GM12872 (cell line): ENCODE data around the gene CMTR2.
A peak's percentile ranks its signal among the peaks of the same experiment; 100 is the strongest.

ENCODE experiments used
- CTCF ChIP-seq: IDR thresholded peaks from 3 replicates; pipeline ENCODE4 v1.5.1; 2011; ENCODE audit warnings: low read depth, mild to moderate bottlenecking, low read length, moderate library complexity; ENCODE audit not compliant: insufficient read depth

CMTR2 gene

GRCh38 chr16:71315269-71315668 is 26.1 kb upstream of the CMTR2 start:
- TF ChIP-seq CTCF = no peak

- peak; percentile 84 for TF ChIP-seq CTCF
Observed at GRCh38 chr16:71311553-71312158, 22.5 kb upstream of the CMTR2 start.

- TF ChIP-seq CTCF = no peak
Observed at GRCh38 chr16:71303938-71304337, 14.7 kb upstream of the CMTR2 start.

GRCh38 chr16:71297341-71297634 is 8.1 kb upstream of the CMTR2 start:
- no peak for TF ChIP-seq CTCF

GRCh38 chr16:71296584-71297340 is 7.6 kb upstream of the CMTR2 start:
- no peak for TF ChIP-seq CTCF

GRCh38 chr16:71295950-71296349 is 6.7 kb upstream of the CMTR2 start:
- no peak for TF ChIP-seq CTCF

DNA sequence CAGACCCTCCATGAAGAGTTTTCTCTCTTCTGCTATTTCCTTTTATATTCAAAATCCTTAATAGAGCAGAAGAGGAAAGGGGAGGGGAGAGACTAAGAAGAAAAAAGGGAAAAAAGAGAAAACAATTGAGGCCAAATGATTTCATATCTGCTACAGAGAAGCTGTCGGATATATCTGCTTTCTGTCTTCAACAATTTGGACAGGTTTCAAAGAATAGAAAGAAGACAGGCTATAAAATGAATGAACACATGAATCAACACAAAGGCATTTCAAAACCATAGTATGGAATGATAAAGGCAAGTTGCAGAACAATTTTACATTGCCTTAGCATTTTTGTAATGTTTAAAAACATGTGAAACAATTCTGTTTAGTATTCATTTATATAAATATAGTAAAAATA is 4.7 kb upstream of the CMTR2 start:
- TF ChIP-seq CTCF = no peak
